HPDE6-E6E7 (cell line): ENCODE measurements around the gene PPFIBP2.
"Not testable (repeated sequence)": the region's sequence is repeated elsewhere in the genome, so short reads cannot be mapped to it uniquely, and the experiment has no call there.

Source experiments
- DNase-seq: peaks from one replicate; pipeline ENCODE4 v3.0.0; 2011; ENCODE audit warnings: missing footprints; ENCODE audit errors: extremely low spot score

PPFIBP2 gene

GRCh38 chr11:7499081-7499480 lies 14.7 kb upstream of the PPFIBP2 start:
- no peak for DNase-seq

- DNase-seq = no peak
Measured at GRCh38 chr11:7500251-7500650, 13.5 kb upstream of the PPFIBP2 start.

- DNase-seq = no peak
Measured at GRCh38 chr11:7501251-7501650, 12.5 kb upstream of the PPFIBP2 start.

GRCh38 chr11:7501894-7502293 lies 11.9 kb upstream of the PPFIBP2 start:
- no peak for DNase-seq

- no peak for DNase-seq
Measured at GRCh38 chr11:7506243-7506642, 7.6 kb upstream of the PPFIBP2 start.

DNA sequence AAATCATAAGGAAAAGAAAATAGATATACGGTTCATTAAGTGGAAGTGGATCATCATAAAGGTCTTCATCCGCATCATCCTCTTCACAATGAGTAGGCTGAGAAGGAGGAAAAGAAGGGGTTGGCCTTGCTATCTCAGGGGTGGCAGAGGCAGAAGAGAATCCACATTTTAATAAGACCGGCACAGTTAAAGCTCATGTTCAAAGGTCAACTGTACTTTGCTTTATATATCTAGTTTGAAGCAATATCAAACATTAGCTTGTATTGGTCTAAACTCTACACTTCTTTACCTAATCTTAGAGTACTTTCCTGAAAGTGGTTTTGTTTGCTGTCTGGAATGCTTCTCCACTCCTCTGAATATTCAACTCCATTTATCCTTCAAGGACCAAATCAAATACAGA lies 5.7 kb upstream of the PPFIBP2 start:
- DNase-seq = no peak

GRCh38 chr11:7509966-7510365 lies 3.8 kb upstream of the PPFIBP2 start:
- DNase-seq = no peak

- no peak for DNase-seq
Measured at GRCh38 chr11:7511401-7511800, 2.4 kb upstream of the PPFIBP2 start.

- no peak for DNase-seq
Measured at GRCh38 chr11:7512525-7513233, 1.1 kb upstream of the PPFIBP2 start.

DNA sequence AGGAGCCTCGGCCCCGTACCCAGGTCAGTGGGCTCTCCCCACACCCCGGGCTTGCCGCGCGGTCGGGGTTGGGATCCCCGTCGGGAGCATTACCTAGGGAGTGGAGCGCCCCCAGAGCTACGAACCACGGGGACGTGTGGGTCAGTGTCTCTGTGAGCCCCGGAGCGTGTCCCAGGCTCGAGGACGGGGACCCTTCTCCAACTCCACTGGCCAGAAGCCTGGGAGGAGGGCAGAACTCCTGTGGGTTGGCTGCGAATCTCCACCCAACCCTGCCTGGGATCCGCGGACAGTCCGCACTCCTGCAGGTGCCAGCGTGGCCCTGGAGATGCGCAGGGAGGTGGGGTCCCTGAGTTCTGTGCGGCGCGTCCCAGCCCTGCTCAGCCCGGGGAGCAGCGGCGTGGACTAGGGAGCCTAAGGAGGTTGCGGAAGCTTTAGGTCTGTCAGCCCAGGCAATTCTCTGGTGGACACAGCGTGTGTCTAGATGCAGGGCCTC lies 346 bp downstream of the PPFIBP2 start:
- DNase-seq = no peak

DNA sequence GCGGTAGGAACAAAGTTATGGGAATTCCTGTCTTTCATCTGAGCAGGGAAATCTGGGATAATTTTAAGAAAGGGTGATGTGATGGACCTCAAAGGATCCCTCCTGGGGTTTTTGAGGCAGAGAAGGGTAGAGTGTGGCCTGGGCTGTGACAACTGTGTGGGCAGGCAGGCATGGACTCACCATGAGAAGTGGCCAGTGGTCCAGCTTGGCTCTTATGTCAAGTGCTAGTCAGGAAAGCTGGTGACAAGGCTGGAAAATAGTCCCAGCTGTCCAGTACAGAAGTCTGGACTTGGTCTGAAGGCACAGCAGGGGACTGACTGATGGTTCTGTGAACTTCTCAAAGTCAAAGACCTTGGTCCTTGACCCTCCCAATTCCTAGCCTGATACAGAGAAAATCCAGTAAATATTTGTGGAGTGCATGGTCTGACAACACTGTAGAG lies 1.7 kb downstream of the PPFIBP2 start:
- DNase-seq = no peak

GRCh38 chr11:7516475-7516874 lies 2.7 kb downstream of the PPFIBP2 start:
- no peak for DNase-seq

- not testable (repeated sequence) for DNase-seq
Measured at GRCh38 chr11:7517743-7518142, 3.9 kb downstream of the PPFIBP2 start.

DNA sequence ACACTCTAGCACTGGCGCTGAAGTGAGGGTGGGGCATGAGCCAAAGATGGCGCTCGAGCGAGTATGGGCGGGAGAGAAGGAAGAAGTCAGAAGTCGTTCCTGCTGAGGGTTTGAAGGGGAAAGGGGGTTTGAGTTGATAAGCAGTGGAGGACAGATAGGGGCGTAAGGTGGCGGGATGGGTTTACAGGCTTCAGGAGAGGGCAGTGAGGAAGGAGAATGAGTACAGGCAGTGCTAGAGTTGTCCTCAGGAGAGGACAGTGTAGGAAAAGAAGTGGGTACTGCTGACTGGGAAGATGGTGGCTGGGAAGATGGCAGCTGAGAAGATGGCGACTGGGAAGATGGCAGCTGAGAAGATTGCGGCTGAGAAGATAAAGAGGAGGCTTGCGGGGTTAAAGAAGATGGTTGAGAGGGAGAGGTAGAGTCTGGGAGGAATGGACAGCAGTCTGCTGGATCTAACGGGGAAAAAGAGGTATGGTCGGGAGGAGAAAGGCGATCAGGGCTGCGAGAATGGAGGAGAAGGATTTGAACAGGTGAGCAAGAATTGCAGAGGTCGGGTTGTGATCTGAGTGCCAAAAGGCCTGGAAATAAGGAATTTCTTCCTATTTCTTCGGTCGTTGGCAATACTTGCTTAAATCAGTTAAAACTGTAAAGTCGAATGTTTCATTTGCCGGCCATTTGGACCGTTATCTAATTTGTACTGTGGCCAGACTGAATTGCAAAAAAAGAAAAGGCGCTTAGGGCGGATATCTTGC lies 5.2 kb downstream of the PPFIBP2 start:
- no peak for DNase-seq

- DNase-seq = no peak
Measured at GRCh38 chr11:7520011-7520942, 6.5 kb downstream of the PPFIBP2 start.

- no peak for DNase-seq
Measured at GRCh38 chr11:7520981-7521487, 7.2 kb downstream of the PPFIBP2 start.

DNA sequence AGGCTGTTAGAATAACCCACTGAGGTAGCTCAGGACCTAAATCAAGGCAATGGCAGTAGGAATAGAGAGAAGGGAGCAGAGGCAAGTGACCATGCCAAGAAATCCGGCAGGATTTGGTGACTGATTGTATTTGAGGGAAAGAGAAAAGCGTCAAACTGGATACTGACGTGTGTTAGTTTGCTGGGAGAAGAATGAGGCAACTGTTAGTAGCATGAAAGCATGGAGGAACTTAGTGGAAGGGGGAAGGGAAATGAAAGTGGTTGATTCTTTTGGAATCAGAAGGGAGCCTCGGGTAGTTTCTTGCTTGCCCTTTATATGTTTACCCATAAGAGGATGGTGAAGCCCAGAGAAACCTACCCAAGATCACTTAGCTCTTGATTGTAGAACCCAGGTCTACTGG lies 8.3 kb downstream of the PPFIBP2 start:
- DNase-seq = no peak

GRCh38 chr11:7522546-7522945 lies 8.7 kb downstream of the PPFIBP2 start:
- no peak for DNase-seq

DNA sequence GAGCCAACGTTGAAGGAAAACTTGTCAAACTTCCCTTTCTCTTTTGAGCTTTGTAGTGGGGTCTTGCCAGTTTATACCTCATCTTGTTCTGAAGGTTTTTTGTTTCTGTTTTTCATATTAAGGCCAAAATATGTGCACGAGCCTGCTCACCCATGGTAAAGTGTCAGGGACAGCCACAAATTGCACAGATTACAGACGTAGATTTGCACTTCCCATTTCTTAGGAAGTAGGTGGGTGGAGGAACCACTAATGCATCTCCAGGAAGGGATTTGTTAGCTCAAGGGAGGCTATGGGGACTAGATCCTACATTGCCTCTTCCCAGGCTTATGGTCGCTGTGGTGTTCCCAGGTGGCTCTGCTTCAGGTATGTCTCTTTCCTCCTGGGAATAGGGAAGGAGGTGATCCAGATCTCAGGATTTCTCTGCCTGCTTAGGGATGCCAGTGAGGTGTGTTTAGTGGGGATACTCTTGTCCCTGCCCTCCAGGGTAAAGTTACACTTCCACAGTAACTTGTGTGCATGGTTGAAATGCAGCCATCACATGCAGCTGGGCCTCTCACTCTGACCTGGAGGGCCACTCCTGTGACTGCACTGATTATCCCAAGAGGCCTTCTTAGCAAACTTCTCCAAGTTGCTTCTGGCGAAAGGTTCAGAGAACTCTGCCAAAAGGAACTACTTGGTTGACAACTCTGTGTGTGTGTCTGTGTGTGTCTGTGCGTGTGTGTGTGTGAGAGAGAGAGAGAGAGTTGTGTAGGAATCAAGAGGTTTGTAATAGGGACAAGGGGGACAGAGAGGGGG lies 9.8 kb downstream of the PPFIBP2 start:
- DNase-seq = no peak

- DNase-seq = no peak
Measured at GRCh38 chr11:7524462-7525235, 10.8 kb downstream of the PPFIBP2 start.
